ENCODE results near the gene MOGAT2. TPM values are rescaled to one million over a fixed set of nuclear protein-coding genes. Genes with fewer than 3 reads are reported as not detected.

MOGAT2 gene
- polyA plus RNA-seq, 1 of the 3 experiments (the other 2 are of a cell fraction), result 0.03 TPM

GRCh38 chr11:75768112-75768908, 50.7 kb downstream of the MOGAT2 start, which contains the start of gene DGAT2 (continued):
- TF ChIP-seq MAX (IDR thresholded peaks at IDR 0.05; ENCODE audit: low read depth), result peak; percentile 99
- no peak for TF ChIP-seq SMC3 (IDR thresholded peaks at IDR 0.05; ENCODE audit: low read depth, low read length)
- TF ChIP-seq EP300 (IDR thresholded peaks at IDR 0.05; ENCODE audit: borderline replicate concordance in 1 of 2, low read depth in 1 of 2, low read length in 1 of 2), result peak in 1 of 2 experiments; percentile 54; a peak in 1 of 4 replicates
- peak; percentile 73 for TF ChIP-seq MXI1 (IDR thresholded peaks at IDR 0.05; ENCODE audit: low read depth, low read length)
- TF ChIP-seq, protein P1, sequence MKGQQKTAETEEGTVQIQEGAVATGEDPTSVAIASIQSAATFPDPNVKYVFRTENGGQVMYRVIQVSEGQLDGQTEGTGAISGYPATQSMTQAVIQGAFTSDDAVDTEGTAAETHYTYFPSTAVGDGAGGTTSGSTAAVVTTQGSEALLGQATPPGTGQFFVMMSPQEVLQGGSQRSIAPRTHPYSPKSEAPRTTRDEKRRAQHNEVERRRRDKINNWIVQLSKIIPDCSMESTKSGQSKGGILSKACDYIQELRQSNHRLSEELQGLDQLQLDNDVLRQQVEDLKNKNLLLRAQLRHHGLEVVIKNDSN (IDR thresholded peaks at IDR 0.05; ENCODE audit: borderline replicate concordance, low read depth), result no peak
- no peak for TF ChIP-seq TAF1 (IDR thresholded peaks at IDR 0.05; ENCODE audit: borderline replicate concordance, low read depth, low read length)
- no peak for TF ChIP-seq RXRA (IDR thresholded peaks at IDR 0.05; ENCODE audit: borderline replicate concordance, low read depth)
- TF ChIP-seq FOSL2 (IDR thresholded peaks at IDR 0.05; ENCODE audit: borderline replicate concordance, low read depth), result no peak
- TF ChIP-seq TCF12 (IDR thresholded peaks at IDR 0.05), result no peak
- TF ChIP-seq, protein P2, sequence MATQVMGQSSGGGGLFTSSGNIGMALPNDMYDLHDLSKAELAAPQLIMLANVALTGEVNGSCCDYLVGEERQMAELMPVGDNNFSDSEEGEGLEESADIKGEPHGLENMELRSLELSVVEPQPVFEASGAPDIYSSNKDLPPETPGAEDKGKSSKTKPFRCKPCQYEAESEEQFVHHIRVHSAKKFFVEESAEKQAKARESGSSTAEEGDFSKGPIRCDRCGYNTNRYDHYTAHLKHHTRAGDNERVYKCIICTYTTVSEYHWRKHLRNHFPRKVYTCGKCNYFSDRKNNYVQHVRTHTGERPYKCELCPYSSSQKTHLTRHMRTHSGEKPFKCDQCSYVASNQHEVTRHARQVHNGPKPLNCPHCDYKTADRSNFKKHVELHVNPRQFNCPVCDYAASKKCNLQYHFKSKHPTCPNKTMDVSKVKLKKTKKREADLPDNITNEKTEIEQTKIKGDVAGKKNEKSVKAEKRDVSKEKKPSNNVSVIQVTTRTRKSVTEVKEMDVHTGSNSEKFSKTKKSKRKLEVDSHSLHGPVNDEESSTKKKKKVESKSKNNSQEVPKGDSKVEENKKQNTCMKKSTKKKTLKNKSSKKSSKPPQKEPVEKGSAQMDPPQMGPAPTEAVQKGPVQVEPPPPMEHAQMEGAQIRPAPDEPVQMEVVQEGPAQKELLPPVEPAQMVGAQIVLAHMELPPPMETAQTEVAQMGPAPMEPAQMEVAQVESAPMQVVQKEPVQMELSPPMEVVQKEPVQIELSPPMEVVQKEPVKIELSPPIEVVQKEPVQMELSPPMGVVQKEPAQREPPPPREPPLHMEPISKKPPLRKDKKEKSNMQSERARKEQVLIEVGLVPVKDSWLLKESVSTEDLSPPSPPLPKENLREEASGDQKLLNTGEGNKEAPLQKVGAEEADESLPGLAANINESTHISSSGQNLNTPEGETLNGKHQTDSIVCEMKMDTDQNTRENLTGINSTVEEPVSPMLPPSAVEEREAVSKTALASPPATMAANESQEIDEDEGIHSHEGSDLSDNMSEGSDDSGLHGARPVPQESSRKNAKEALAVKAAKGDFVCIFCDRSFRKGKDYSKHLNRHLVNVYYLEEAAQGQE (IDR thresholded peaks at IDR 0.05; ENCODE audit: low read depth, low read length), result no peak
- TF ChIP-seq POLR2AphosphoS5 (IDR thresholded peaks at IDR 0.05; ENCODE audit: low read depth, low read length), result no peak

GRCh38 chr11:75768909-75769771, 51.5 kb downstream of the MOGAT2 start:
- Histone ChIP-seq H3F3A (replicated peaks; ENCODE audit: insufficient read depth) (no peaks in the 10 kb centered on the region), H3K4me1 (ENCODE audit: control insufficient read depth in 1 of 2, insufficient read depth in 2 of 2, low read depth in 1 of 2, low read length in 1 of 2) (peaks cover 5 to 11% of the 10 kb centered on the region in 2 experiments; a peak in 3 of 4 replicates), H3K4me2 (peak overlapping the region; percentile 82), H3K9me3 (no peaks in the 10 kb centered on the region), H3K4me3 (ENCODE audit: low read depth in 2 of 2, low read length in 1 of 2) (peak overlapping the region; percentile 47 to 57), H3K36me3 (replicated peaks in 1 of 2; ENCODE audit: control insufficient read depth in 1 of 2, insufficient read depth in 2 of 2, low read length in 1 of 2) (no peaks in the 10 kb centered on the region), H2AFZ (ENCODE audit: low read depth) (peak overlapping the region; percentile 76), H3K9ac (no peak overlapping the region; the same call in 1 of the 2 replicates), H4K20me1 (ENCODE audit: insufficient read depth) (no peaks in the 10 kb centered on the region), H3K79me2 (ENCODE audit: insufficient read depth) (no peaks in the 10 kb centered on the region), H3K27ac (ENCODE audit: low read depth in 2 of 2, low read length in 1 of 2) (no peak overlapping the region), H3K9me2 (no peaks in the 10 kb centered on the region), H3K27me3 (ENCODE audit: insufficient read depth) (peaks cover 8% of the 10 kb centered on the region)
- ChIA-PET CTCF (interaction anchor here (0.7 to 1.3 kb wide), 9 partner anchors 9 to 112 kb away, joined by 3 to 8 read pairs (median 3); no protein-coding TSS in a partner anchor), POLR2A (interaction anchor here (1.1 kb wide), 1 partner anchor 215 kb away, joined by 3 read pairs; no protein-coding TSS in a partner anchor)
- 79% methylated on average over 29 of the region's 46 CpGs for WGBS (ENCODE audit: low lambda C conversion rate)
- DNase-seq, result peak; percentile 25
- TF ChIP-seq NRF1 (IDR thresholded peaks at IDR 0.05; ENCODE audit: low read depth, low read length), result no peak
- TF ChIP-seq MEF2A (IDR thresholded peaks at IDR 0.05; ENCODE audit: borderline replicate concordance, low read depth), result no peak

Measured in SK-N-SH (cell line).